GM12878 (cell line): ENCODE results near the gene FMR1. TPM values are rescaled to one million over a fixed set of nuclear protein-coding genes. Genes with fewer than 3 reads are reported as not detected.

Experiments used
- ATAC-seq: fragments of 200-7000 bp; cut with Tn5 transposase; 3 replicates; pipeline ENCODE4 v1.9.1; 2020; ENCODE audit warnings: mild to moderate bottlenecking, moderate library complexity
- BruUV-seq: library from RNA; stranded (reverse); fragments of 400-500 nt; replicated peaks from 2 replicates; lab custom pipeline; 2021; lab: Mats Ljungman, UMichigan
- CTCF ChIA-PET: fragments of 300-600 bp; sonication (Branson Sonifier 250); formaldehyde crosslinking; extraction: SDS; loops from one replicate; lab custom pipeline; 2021; ENCODE audit warnings: inconsistent platforms; lab: Yijun Ruan, JAX
- POLR2A ChIA-PET: fragments of 350-600 bp; formaldehyde crosslinking; extraction: SDS; loops from one replicate; lab custom pipeline; 2021; ENCODE audit warnings: inconsistent platforms; lab: Charles Lee
- RAD21 ChIA-PET: fragments of 300-600 bp; sonication (Branson Sonifier 250); formaldehyde crosslinking; loops from one replicate; lab custom pipeline; 2023; ENCODE audit warnings: antibody characterized with exemption; ENCODE audit not compliant: unreplicated experiment; lab: Charles Lee
- SMC1A ChIA-PET: fragments of 300-600 bp; sonication (Branson Sonifier 250); formaldehyde crosslinking; loops from one replicate; lab custom pipeline; 2023; ENCODE audit not compliant: unreplicated experiment, uncharacterized antibody; lab: Charles Lee
- DNase-seq: peaks from one replicate; pipeline ENCODE4 v3.0.0-alpha.2; 2011; ENCODE audit warnings: low read depth, low spot score
- FAIRE-seq: peaks from 3 replicates; lab custom pipeline; 2011; peaks lifted over from hg19 to GRCh38; lab: Jason Lieb, UNC
- H2AFZ ChIP-seq: 2 replicates; pipeline ENCODE4 v1.6.0; 2011; ENCODE audit warnings: low read depth, low read length, control low read depth; ENCODE audit not compliant: control insufficient read depth
- H3K27ac ChIP-seq: 2 replicates; pipeline ENCODE4 v1.5.1; 2011; ENCODE audit warnings: control low read depth; ENCODE audit not compliant: control insufficient read depth, insufficient read depth
- H3K27me3 ChIP-seq, 2 experiments: replicated peaks in 1 of 2; 2 replicates each; pipeline versions ENCODE4 v1.6.0 to v1.6.1; 2011; ENCODE audit warnings: low read length in 1 of 2; ENCODE audit not compliant: control insufficient read depth in 2 of 2, insufficient read depth in 2 of 2
- H3K36me3 ChIP-seq, 2 experiments: 2 replicates each; pipeline ENCODE4 v1.5.1; 2011; ENCODE audit warnings: low read length in 1 of 2; ENCODE audit not compliant: control insufficient read depth in 2 of 2, insufficient read depth in 2 of 2
- H3K4me1 ChIP-seq: 2 replicates; pipeline ENCODE4 v1.6.1; 2011; ENCODE audit warnings: mild to moderate bottlenecking, low read length, moderate library complexity, mixed read lengths; ENCODE audit not compliant: control insufficient read depth, insufficient read depth
- H3K4me2 ChIP-seq: 2 replicates; pipeline ENCODE4 v1.6.0; 2011; ENCODE audit warnings: control low read depth; ENCODE audit not compliant: control insufficient read depth, insufficient read depth
- H3K4me3 ChIP-seq: fragments of 200-600 bp; sonication (generic); 2 replicates; pipeline ENCODE4 v1.5.1; 2016
- H3K79me2 ChIP-seq: 2 replicates; pipeline ENCODE4 v1.6.0; 2011; ENCODE audit warnings: low read length; ENCODE audit not compliant: control insufficient read depth, insufficient read depth
- H3K9ac ChIP-seq: 2 replicates; pipeline ENCODE4 v1.8.0; 2011; ENCODE audit warnings: low read length, control low read depth, mixed read lengths; ENCODE audit not compliant: control insufficient read depth, insufficient read depth
- H3K9me3 ChIP-seq: replicated peaks from 3 replicates; pipeline ENCODE4 v1.5.1; 2011; ENCODE audit warnings: mild to moderate bottlenecking, low read length; ENCODE audit not compliant: control insufficient read depth, insufficient read depth
- H4K20me1 ChIP-seq: 2 replicates; pipeline ENCODE4 v1.6.0; 2011; ENCODE audit not compliant: control insufficient read depth, insufficient read depth
- CEBPB ChIP-seq, 2 experiments: fragments of 150-350 bp in 1 of 2; IDR thresholded peaks; 2 replicates each; pipeline ENCODE4 v1.6.1; 2012 to 2014; ENCODE audit warnings: low read depth in 2 of 2, low read length in 2 of 2, borderline replicate concordance in 1 of 2, inconsistent platforms in 1 of 2
- CHD2 ChIP-seq: IDR thresholded peaks from 2 replicates; pipeline ENCODE4 v1.6.1; 2011; ENCODE audit warnings: low read depth, low read length, improper control_type of control experiment, borderline replicate concordance
- FOXM1 ChIP-seq: IDR thresholded peaks from 2 replicates; pipeline ENCODE4 v1.6.1; 2012; ENCODE audit warnings: low read depth, mild to moderate bottlenecking, inconsistent platforms, low read length, moderate library complexity
- NFIC ChIP-seq: IDR thresholded peaks from 2 replicates; pipeline ENCODE4 v1.6.1; 2012; ENCODE audit warnings: low read depth, mild to moderate bottlenecking, inconsistent platforms, low read length, moderate library complexity
- NFXL1 ChIP-seq: fragments of 450-650 bp; IDR thresholded peaks from 2 replicates; pipeline ENCODE4 v1.6.1; 2017; ENCODE audit warnings: antibody characterized with exemption, mild to moderate bottlenecking, borderline replicate concordance
- RFX5 ChIP-seq: IDR thresholded peaks from 2 replicates; pipeline ENCODE4 v1.6.1; 2011; ENCODE audit warnings: low read depth, low read length, improper control_type of control experiment
- SMAD1 ChIP-seq: fragments of 450-650 bp; IDR thresholded peaks from 2 replicates; pipeline ENCODE4 v1.6.1; 2018; ENCODE audit warnings: mild to moderate bottlenecking, low read depth; ENCODE audit not compliant: partially characterized antibody
- ZNF217 ChIP-seq: fragments of 450-650 bp; IDR thresholded peaks from 2 replicates; pipeline ENCODE4 v1.6.1; 2017; ENCODE audit warnings: antibody characterized with exemption, mild to moderate bottlenecking
- WGBS: methylation state at CpG from one replicate; pipeline ENCODE4 v1.1.6; 2016; ENCODE audit warnings: low lambda C conversion rate; ENCODE audit not compliant: insufficient replicate concordance, insufficient coverage; ENCODE audit errors: missing lambda C conversion rate; 5-methylcytosine and 5-hydroxymethylcytosine counted together
- in situ Hi-C: fragments of 300-500 bp; cut with MboI; formaldehyde crosslinking; loops from 9 replicates; pipeline ENCODE4 v1.14.3; 2018; ENCODE audit warnings: mixed read lengths
- intact Hi-C: fragments of 100-400 bp; cut with micrococcal nuclease; formaldehyde crosslinking; loops from one replicate; pipeline ENCODE4 v1.14.2; 2022; ENCODE audit not compliant: unreplicated experiment
- polyA plus RNA-seq, 11 experiments: library from polyadenylated mRNA; depleted of rRNA in 4 of 11; unstranded in 6 of 11; stranded (reverse) in 5 of 11; fragments of >200 nt; fragmentation: Nextera tagmentation in 4 of 11; fragmentation: Illumina TruSeq in 1 of 11; extraction: Ambion mirVana in 4 of 11; extraction: Trizol in 1 of 11; gene quantifications; 1 replicate in 1 of 11; 2 replicates in 10 of 11; pipeline versions ENCODE4 v1.2.1 to v1.2.3, GENCODE V29; 2011 to 2016; ENCODE audit warnings: inconsistent platforms in 2 of 11, missing spikeins in 2 of 11, low read depth in 1 of 11
- total RNA-seq, 4 experiments: library from RNA; depleted of rRNA in 3 of 4; stranded (reverse); fragments of >200 nt in 3 of 4; fragmentation: Illumina TruSeq in 1 of 4; extraction: Trizol in 1 of 4; gene quantifications; 2 replicates each; pipeline versions ENCODE4 v1.2.1 to v1.2.3, GENCODE V29; 2013 to 2021
- TF ChIP-seq, protein P1 (sequence below): fragments of 450-650 bp; formaldehyde crosslinking; IDR thresholded peaks from 2 replicates; pipeline ENCODE4 v1.4.0; 2022; ENCODE audit warnings: mild to moderate bottlenecking, moderate library complexity

FMR1 gene
- total and polyA plus RNA-seq, 10 of the 15 experiments (the other 5 are each of a cell fraction or from before 2014, with no cell fraction given) = 7.9 to 37.5 (median 19.3) TPM

DNA sequence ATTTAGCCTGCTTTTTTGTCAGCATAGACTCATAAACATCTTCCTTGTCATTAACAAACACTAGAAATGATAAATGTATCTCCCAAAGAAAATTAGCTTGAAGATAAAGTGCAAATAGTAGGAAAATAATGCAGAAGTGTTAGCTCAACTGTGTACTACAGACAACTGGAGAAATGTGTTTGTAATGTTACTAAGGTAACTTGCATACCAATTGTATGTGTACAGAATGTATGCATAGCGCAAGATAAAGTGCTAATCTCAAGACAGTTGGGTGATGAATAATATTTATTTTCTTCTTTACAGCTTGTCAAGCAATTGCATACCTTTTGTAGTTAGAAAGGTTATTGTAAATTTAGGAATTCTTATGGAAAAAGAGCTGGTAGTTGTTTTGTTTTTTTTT, 22.1 kb downstream of the FMR1 start:
- Histone ChIP-seq H3K36me3 (no peaks in the 10 kb centered on the region; a peak in 1 of 4 replicates), H3K27me3 (no peaks in the 10 kb centered on the region), H3K79me2 (no peaks in the 10 kb centered on the region), H3K4me2 (no peak overlapping the region), H2AFZ (no peak overlapping the region), H3K9ac (no peak overlapping the region), H3K27ac (no peak overlapping the region)
- no TSS peak for BruUV-seq
- FAIRE-seq (no peak), DNase-seq (no peak)
- POLR2A ChIA-PET = no interaction called here
- RAD21 ChIA-PET = interaction anchor here (1.2 kb wide), 1 partner anchor 10 kb away, joined by 3 read pairs; no protein-coding TSS in a partner anchor
- CTCF ChIA-PET = interaction anchor here (0.8 kb wide), 1 partner anchor 8 kb away, joined by 6 read pairs; no protein-coding TSS in a partner anchor
- intact Hi-C loops = no loop called here
- no peak for TF ChIP-seq CEBPB (IDR thresholded peaks at IDR 0.05; ENCODE audit: borderline replicate concordance in 1 of 2, low read depth in 2 of 2, low read length in 2 of 2)
- no peak for TF ChIP-seq RFX5
- TF ChIP-seq, all 136 proteins: peak for 0
- H3K4me3 ChIP-seq = no peak overlapping the region
- H4K20me1 ChIP-seq = no peaks in the 10 kb centered on the region
- WGBS = 100% methylated on average over 1 of the region's 1 CpG
- no peaks in the 10 kb centered on the region for H3K4me1 ChIP-seq
- H3K9me3 ChIP-seq = no peaks in the 10 kb centered on the region
- in situ Hi-C loops = loop anchor here (10.0 kb wide), 1 partner anchor 61 kb away; no protein-coding TSS in a partner anchor
- ATAC-seq = no peak
- SMC1A ChIA-PET = interaction anchor here (0.6 kb wide), 1 partner anchor 144 kb away, joined by 4 read pairs; no protein-coding TSS in a partner anchor

DNA sequence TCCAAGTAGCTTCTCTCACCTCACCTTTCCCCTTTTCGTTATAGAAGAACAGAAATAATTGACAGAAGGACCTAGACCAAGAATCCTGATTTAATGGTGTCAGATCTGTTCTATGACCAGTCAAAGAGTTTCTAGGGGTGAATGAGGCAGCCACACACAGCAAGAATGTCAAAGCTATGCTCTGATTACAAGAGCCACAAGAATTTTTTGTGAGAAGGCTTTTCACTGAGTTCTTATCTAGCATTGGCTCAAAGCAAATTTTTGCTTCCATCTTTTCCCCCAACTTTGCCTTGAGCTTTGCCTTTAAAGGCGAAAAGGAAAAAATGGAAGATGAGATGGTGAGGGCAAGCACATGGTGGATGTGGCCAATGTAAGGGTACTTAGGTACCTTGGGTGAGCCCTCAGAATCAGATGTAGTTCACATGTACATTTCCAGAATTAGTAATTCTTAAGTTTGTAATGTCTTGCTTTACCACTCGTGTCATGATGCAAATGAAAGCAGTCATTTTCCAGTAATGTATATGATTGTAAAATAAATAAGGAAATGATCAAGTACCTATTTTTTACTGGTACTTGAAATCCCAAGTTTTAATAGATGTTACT, 23.5 kb downstream of the FMR1 start:
- Histone ChIP-seq H4K20me1 (no peaks in the 10 kb centered on the region), H3K27me3 (no peaks in the 10 kb centered on the region), H3K9ac (no peak overlapping the region), H3K36me3 (no peaks in the 10 kb centered on the region; a peak in 1 of 4 replicates), H3K4me2 (no peak overlapping the region), H3K4me1 (no peaks in the 10 kb centered on the region), H3K4me3 (no peak overlapping the region), H3K9me3 (no peaks in the 10 kb centered on the region), H2AFZ (no peak overlapping the region), H3K79me2 (no peaks in the 10 kb centered on the region), H3K27ac (no peak overlapping the region)
- ChIA-PET CTCF (no interaction called here), SMC1A (no interaction called here), RAD21 (no interaction called here), POLR2A (no interaction called here)
- no peak for DNase-seq
- no peak for FAIRE-seq
- in situ Hi-C loops (loop anchor here (10.0 kb wide), 1 partner anchor 60 kb away; no protein-coding TSS in a partner anchor), intact Hi-C loops (no loop called here)
- BruUV-seq = no TSS peak
- TF ChIP-seq ZNF217 = no peak
- no peak for TF ChIP-seq SMAD1
- no peak for TF ChIP-seq FOXM1
- TF ChIP-seq NFXL1 = no peak
- no peak for TF ChIP-seq NFIC
- TF ChIP-seq CHD2 = no peak
- TF ChIP-seq, protein P1, sequence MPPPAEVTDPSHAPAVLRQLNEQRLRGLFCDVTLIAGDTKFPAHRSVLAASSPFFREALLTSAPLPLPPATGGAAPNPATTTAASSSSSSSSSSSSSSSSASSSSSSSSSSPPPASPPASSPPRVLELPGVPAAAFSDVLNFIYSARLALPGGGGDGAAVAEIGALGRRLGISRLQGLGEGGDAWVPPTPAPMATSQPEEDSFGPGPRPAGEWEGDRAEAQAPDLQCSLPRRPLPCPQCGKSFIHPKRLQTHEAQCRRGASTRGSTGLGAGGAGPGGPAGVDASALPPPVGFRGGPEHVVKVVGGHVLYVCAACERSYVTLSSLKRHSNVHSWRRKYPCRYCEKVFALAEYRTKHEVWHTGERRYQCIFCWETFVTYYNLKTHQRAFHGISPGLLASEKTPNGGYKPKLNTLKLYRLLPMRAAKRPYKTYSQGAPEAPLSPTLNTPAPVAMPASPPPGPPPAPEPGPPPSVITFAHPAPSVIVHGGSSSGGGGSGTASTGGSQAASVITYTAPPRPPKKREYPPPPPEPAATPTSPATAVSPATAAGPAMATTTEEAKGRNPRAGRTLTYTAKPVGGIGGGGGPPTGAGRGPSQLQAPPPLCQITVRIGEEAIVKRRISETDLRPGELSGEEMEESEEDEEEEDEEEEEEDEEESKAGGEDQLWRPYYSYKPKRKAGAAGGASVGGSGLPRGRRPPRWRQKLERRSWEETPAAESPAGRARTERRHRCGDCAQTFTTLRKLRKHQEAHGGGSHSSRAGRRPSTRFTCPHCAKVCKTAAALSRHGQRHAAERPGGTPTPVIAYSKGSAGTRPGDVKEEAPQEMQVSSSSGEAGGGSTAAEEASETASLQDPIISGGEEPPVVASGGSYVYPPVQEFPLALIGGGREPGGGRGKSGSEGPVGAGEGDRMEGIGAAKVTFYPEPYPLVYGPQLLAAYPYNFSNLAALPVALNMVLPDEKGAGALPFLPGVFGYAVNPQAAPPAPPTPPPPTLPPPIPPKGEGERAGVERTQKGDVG = no peak
- WGBS = 36% methylated on average over 3 of the region's 3 CpGs
- ATAC-seq = no peak
